Lung (tissue), 16 donors: Measurements from ENCODE around the gene ZNF768. TPM values are rescaled to one million over a fixed set of nuclear protein-coding genes. Genes with fewer than 3 reads are reported as not detected.

ENCODE experiments used
- ATAC-seq: fragments of 200-7000 bp; cut with Tn5 transposase; one replicate; pipeline ENCODE4 v1.9.1; 2020; ENCODE audit warnings: moderate number of reproducible peaks; ENCODE audit not compliant: insufficient read depth, low FRiP score
- DNase-seq, 3 donors: peaks; one replicate each; pipeline ENCODE4 v3.0.0-alpha.2; 2013 to 2017
- H3K27ac ChIP-seq, 2 donors: one replicate each; pipeline ENCODE4 v1.5.1; 2013; ENCODE audit warnings: mild to moderate bottlenecking in 2 of 2, moderate library complexity in 2 of 2, control low read depth in 1 of 2, inconsistent platforms in 1 of 2, low read depth in 1 of 2, low read length in 1 of 2
- H3K27me3 ChIP-seq, 3 donors: one replicate each; pipeline ENCODE4 v1.5.1; 2013; ENCODE audit warnings: low read length in 2 of 3; ENCODE audit not compliant: control insufficient read depth in 3 of 3, insufficient read depth in 3 of 3
- H3K36me3 ChIP-seq, 4 donors: one replicate each; pipeline ENCODE4 v1.5.1; 2013; ENCODE audit warnings: low read length in 4 of 4, mild to moderate bottlenecking in 1 of 4, moderate library complexity in 1 of 4; ENCODE audit not compliant: control insufficient read depth in 4 of 4, insufficient read depth in 4 of 4
- H3K4me1 ChIP-seq, 5 donors: one replicate each; pipeline ENCODE4 v1.5.1; 2013; ENCODE audit warnings: low read length in 5 of 5, mild to moderate bottlenecking in 2 of 5, moderate library complexity in 1 of 5; ENCODE audit not compliant: control insufficient read depth in 5 of 5, insufficient read depth in 5 of 5
- H3K4me3 ChIP-seq: one replicate; pipeline ENCODE4 v1.5.1; 2013; ENCODE audit warnings: mild to moderate bottlenecking, control low read depth, moderate library complexity
- H3K9ac ChIP-seq, 2 donors: one replicate each; pipeline ENCODE4 v1.5.1; 2013; ENCODE audit warnings: low read length in 2 of 2, control low read depth in 1 of 2; ENCODE audit not compliant: insufficient read depth in 1 of 2
- H3K9me3 ChIP-seq, 4 donors: one replicate each; pipeline ENCODE4 v1.5.1; 2013; ENCODE audit warnings: low read length in 3 of 4, mild to moderate bottlenecking in 1 of 4, moderate library complexity in 1 of 4; ENCODE audit not compliant: control insufficient read depth in 4 of 4, insufficient read depth in 3 of 4
- WGBS, 2 donors: extraction: QIAGEN DNeasy Blood & Tissue Kit; methylation state at CpG; one replicate each; pipeline ENCODE4 v1.1.7; 2013; 5-methylcytosine and 5-hydroxymethylcytosine counted together
- long read RNA-seq, 5 donors: transcript quantifications; one replicate each; lab custom pipeline, GENCODE V29; 2026
- polyA plus RNA-seq, 2 donors: library from polyadenylated mRNA; stranded (reverse); fragments of 200-250 nt; gene quantifications; one replicate each; pipeline ENCODE4 v1.2.1, GENCODE V29; 2013
- total RNA-seq, 2 donors: library from RNA; depleted of rRNA in 1 of 2; stranded (reverse); fragments of >200 nt in 1 of 2; gene quantifications; one replicate each; pipeline ENCODE4 v1.2.1, GENCODE V29; 2014 to 2021
- TF ChIP-seq, protein P1 (sequence below): IDR thresholded peaks from 2 replicates; pipeline ENCODE4 v1.5.1; 2012; ENCODE audit warnings: mild to moderate bottlenecking; ENCODE audit errors: control extremely low read depth, extremely low read depth
- donor health status: control.
- donor health status: control.
- donor health status: Bipolar disorder and iron deficiency.
- donor health status: healthy.
- donor health status: DM: yes; HTN: yes; CAD: no.

ZNF768 gene
- 10 to 100 TPM; 17.9 to 33.9 TPM for total RNA-seq
- polyA plus RNA-seq: 10 to 100 TPM; 20.0 to 45.1 TPM
- long read RNA-seq, donor 1, transcript ZNF768-201 (2 exons, 2,315 nt): major isoform, 20 of 23 reads
- long read RNA-seq, donor 1, partial matches to known transcripts: 0 of 23 reads
- long read RNA-seq, donor 1, other reads (novel, unspliced or antisense): 0 of 23 reads
- long read RNA-seq, donor 2, transcript ZNF768-201 (2 exons, 2,315 nt): major isoform, 5 of 6 reads
- long read RNA-seq, donor 2, partial matches to known transcripts: 0 of 6 reads
- long read RNA-seq, donor 2, other reads (novel, unspliced or antisense): 0 of 6 reads
- long read RNA-seq, donor 3, transcript ZNF768-201 (2 exons, 2,315 nt): major isoform, 14 of 14 reads
- long read RNA-seq, donor 3, partial matches to known transcripts: 0 of 14 reads
- long read RNA-seq, donor 3, other reads (novel, unspliced or antisense): 0 of 14 reads
- long read RNA-seq, donor 4, transcript ZNF768-201 (2 exons, 2,315 nt): major isoform, 11 of 12 reads
- long read RNA-seq, donor 4, partial matches to known transcripts: 0 of 12 reads
- long read RNA-seq, donor 4, other reads (novel, unspliced or antisense): 0 of 12 reads
- long read RNA-seq, donor 5, transcript ZNF768-201 (2 exons, 2,315 nt): major isoform, 22 of 22 reads
- long read RNA-seq, donor 5, partial matches to known transcripts: 0 of 22 reads
- long read RNA-seq, donor 5, other reads (novel, unspliced or antisense): 0 of 22 reads

- TF ChIP-seq, protein P1, sequence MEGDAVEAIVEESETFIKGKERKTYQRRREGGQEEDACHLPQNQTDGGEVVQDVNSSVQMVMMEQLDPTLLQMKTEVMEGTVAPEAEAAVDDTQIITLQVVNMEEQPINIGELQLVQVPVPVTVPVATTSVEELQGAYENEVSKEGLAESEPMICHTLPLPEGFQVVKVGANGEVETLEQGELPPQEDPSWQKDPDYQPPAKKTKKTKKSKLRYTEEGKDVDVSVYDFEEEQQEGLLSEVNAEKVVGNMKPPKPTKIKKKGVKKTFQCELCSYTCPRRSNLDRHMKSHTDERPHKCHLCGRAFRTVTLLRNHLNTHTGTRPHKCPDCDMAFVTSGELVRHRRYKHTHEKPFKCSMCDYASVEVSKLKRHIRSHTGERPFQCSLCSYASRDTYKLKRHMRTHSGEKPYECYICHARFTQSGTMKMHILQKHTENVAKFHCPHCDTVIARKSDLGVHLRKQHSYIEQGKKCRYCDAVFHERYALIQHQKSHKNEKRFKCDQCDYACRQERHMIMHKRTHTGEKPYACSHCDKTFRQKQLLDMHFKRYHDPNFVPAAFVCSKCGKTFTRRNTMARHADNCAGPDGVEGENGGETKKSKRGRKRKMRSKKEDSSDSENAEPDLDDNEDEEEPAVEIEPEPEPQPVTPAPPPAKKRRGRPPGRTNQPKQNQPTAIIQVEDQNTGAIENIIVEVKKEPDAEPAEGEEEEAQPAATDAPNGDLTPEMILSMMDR: no peak
- Histone ChIP-seq H3K9me3 (no peaks in the 10 kb centered on the region), H3K27ac (peak within 1 kb of the TSS; percentile 99 to 100), H3K27me3 (no peaks in the 10 kb centered on the region), H3K4me3 (peak within 1 kb of the TSS; percentile 83), H3K9ac (peak within 1 kb of the TSS; percentile 56 to 95), H3K4me1 (peaks cover 0 to 17% (median 7%) of the 10 kb centered on the region in 5 donors), H3K36me3 (peaks cover 0 to 8% (median 5%) of the 10 kb centered on the region in 4 donors)
- ATAC-seq (peak; percentile 49), DNase-seq (peak in 2 of 3 donors; percentile 23 to 29)
- 0 to 2% methylated on average over 52 to 73 of the region's 73 CpGs for WGBS, 2 donors
Measured at GRCh38 chr16:30526137-30526822, at the start of gene ZNF768. Gene ZNF768, minus strand, starts transcription at chr16:30526566. Its CDS starts 153 bp downstream, at chr16:30526413.

DNA sequence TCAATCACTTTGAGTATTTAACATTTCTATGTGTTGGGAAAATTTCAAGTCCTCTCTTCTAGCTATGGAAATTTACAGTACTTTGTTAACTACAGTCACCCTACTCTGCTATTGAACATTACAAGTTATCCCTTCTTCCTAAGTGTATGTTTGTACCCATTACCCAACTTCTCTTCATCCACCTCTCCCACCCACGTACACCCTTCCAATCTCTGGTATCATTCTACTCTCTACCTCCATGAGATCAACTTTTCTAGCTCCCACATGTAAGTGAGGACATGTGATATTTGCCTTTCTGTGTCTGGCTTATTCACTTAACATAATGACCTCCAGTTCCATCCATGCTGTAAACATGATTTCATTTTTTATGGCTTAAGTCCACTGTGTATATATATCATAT, 48.3 kb upstream of the ZNF768 start:
- TF ChIP-seq, protein P1: no peak
- Histone ChIP-seq H3K9ac (no peak overlapping the region), H3K36me3 (peaks cover 0 to 7% (median 4%) of the 10 kb centered on the region in 4 donors), H3K4me1 (peaks cover 5 to 18% (median 8%) of the 10 kb centered on the region in 5 donors), H3K27me3 (no peaks in the 10 kb centered on the region), H3K9me3 (no peaks in the 10 kb centered on the region), H3K27ac (no peak overlapping the region), H3K4me3 (no peak overlapping the region)
- ATAC-seq: no peak
- DNase-seq: no peak
- 83 to 86% methylated on average over 1 of the region's 1 CpG for WGBS, 2 donors

GRCh38 chr16:30571445-30572322, 45.3 kb upstream of the ZNF768 start, which contains the start of gene ZNF688:
Gene ZNF688, minus strand, starts transcription at chr16:30571714. Its CDS starts 85 bp downstream, at chr16:30571629.
- 0% methylated on average over 58 to 67 of the region's 67 CpGs for WGBS, 2 donors
- ATAC-seq: peak; percentile 86

More at GRCh38 chr16:30571445-30572322, 45.3 kb upstream of the ZNF768 start, which contains the start of gene ZNF688:
- Histone ChIP-seq H3K36me3 (peaks cover 0 to 4% (median 0%) of the 10 kb centered on the region in 4 donors), H3K4me3 (peak within 1 kb of the TSS; percentile 44), H3K27ac (peak within 1 kb of the TSS; percentile 92 to 96), H3K27me3 (no peaks in the 10 kb centered on the region), H3K4me1 (peaks cover 5 to 18% (median 9%) of the 10 kb centered on the region in 5 donors), H3K9me3 (no peaks in the 10 kb centered on the region), H3K9ac (peak within 1 kb of the TSS; percentile 16 to 92)
- peak; percentile 98 to 99 (median 99) for DNase-seq
- TF ChIP-seq, protein P1: no peak
